GM23338 (cell line): Measurements from ENCODE around the gene MYO3B. TPM values are rescaled to one million over a fixed set of nuclear protein-coding genes. Genes with fewer than 3 reads are reported as not detected.

ENCODE experiments used
- CREB1 ChIP-seq: fragments of 250-450 bp; sonication (Bioruptor Pico); IDR thresholded peaks from 2 replicates; pipeline ENCODE4 v1.5.0; 2020; ENCODE audit warnings: low read depth, mild to moderate bottlenecking, moderate library complexity
- ETS1 ChIP-seq: IDR thresholded peaks from 2 replicates; pipeline ENCODE4 v1.6.1; 2016; ENCODE audit warnings: antibody characterized with exemption
- EZH2phosphoT487 ChIP-seq: fragments of 200-600 bp; sonication (generic); IDR thresholded peaks from one replicate; pipeline ENCODE4 v1.8.1; 2018; ENCODE audit warnings: antibody characterized with exemption; ENCODE audit not compliant: unreplicated experiment
- NANOG ChIP-seq: IDR thresholded peaks from 2 replicates; pipeline ENCODE4 v1.6.1; 2016; ENCODE audit warnings: antibody characterized with exemption, borderline replicate concordance
- POLR2AphosphoS5 ChIP-seq: IDR thresholded peaks from 2 replicates; pipeline ENCODE4 v1.6.1; 2016; ENCODE audit warnings: antibody characterized with exemption, low read depth
- ZNF114 ChIP-seq: fragments of 250-450 bp; sonication (Bioruptor Pico); IDR thresholded peaks from 2 replicates; pipeline ENCODE4 v1.5.0; 2020; ENCODE audit warnings: mild to moderate bottlenecking, moderate library complexity
- polyA plus RNA-seq: library from polyadenylated mRNA; unstranded; fragments of >200 nt; fragmentation: Nextera tagmentation; extraction: Ambion mirVana; gene quantifications from 2 replicates; pipeline ENCODE4 v1.2.1, GENCODE V29; 2016
- total RNA-seq: library from RNA; depleted of rRNA; stranded (reverse); fragments of >200 nt; shearing (Covaris generic); gene quantifications from 2 replicates; pipeline ENCODE4 v1.2.3, GENCODE V29; 2014
- TF ChIP-seq, protein P1 (sequence below): IDR thresholded peaks from one replicate; pipeline ENCODE4 v1.6.1; 2018; ENCODE audit warnings: antibody characterized with exemption; ENCODE audit not compliant: unreplicated experiment
- TF ChIP-seq, protein P2 (sequence below): fragments of 250-450 bp; sonication (Bioruptor Pico); IDR thresholded peaks from 2 replicates; pipeline ENCODE4 v1.5.0; 2020; ENCODE audit warnings: mild to moderate bottlenecking, moderate library complexity

The MYO3B gene
- total and polyA plus RNA-seq, 2 experiments from 2014 or later = 0.42 TPM; not detected in 1

- TF ChIP-seq, protein P1, sequence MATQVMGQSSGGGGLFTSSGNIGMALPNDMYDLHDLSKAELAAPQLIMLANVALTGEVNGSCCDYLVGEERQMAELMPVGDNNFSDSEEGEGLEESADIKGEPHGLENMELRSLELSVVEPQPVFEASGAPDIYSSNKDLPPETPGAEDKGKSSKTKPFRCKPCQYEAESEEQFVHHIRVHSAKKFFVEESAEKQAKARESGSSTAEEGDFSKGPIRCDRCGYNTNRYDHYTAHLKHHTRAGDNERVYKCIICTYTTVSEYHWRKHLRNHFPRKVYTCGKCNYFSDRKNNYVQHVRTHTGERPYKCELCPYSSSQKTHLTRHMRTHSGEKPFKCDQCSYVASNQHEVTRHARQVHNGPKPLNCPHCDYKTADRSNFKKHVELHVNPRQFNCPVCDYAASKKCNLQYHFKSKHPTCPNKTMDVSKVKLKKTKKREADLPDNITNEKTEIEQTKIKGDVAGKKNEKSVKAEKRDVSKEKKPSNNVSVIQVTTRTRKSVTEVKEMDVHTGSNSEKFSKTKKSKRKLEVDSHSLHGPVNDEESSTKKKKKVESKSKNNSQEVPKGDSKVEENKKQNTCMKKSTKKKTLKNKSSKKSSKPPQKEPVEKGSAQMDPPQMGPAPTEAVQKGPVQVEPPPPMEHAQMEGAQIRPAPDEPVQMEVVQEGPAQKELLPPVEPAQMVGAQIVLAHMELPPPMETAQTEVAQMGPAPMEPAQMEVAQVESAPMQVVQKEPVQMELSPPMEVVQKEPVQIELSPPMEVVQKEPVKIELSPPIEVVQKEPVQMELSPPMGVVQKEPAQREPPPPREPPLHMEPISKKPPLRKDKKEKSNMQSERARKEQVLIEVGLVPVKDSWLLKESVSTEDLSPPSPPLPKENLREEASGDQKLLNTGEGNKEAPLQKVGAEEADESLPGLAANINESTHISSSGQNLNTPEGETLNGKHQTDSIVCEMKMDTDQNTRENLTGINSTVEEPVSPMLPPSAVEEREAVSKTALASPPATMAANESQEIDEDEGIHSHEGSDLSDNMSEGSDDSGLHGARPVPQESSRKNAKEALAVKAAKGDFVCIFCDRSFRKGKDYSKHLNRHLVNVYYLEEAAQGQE = no peak
- TF ChIP-seq EZH2phosphoT487 (no peak), CREB1 (CRISPR knock-in tag) (no peak), ETS1 (no peak), POLR2AphosphoS5 (no peak), NANOG (no peak), ZNF114 (CRISPR knock-in tag) (no peak)
- TF ChIP-seq, protein P2, sequence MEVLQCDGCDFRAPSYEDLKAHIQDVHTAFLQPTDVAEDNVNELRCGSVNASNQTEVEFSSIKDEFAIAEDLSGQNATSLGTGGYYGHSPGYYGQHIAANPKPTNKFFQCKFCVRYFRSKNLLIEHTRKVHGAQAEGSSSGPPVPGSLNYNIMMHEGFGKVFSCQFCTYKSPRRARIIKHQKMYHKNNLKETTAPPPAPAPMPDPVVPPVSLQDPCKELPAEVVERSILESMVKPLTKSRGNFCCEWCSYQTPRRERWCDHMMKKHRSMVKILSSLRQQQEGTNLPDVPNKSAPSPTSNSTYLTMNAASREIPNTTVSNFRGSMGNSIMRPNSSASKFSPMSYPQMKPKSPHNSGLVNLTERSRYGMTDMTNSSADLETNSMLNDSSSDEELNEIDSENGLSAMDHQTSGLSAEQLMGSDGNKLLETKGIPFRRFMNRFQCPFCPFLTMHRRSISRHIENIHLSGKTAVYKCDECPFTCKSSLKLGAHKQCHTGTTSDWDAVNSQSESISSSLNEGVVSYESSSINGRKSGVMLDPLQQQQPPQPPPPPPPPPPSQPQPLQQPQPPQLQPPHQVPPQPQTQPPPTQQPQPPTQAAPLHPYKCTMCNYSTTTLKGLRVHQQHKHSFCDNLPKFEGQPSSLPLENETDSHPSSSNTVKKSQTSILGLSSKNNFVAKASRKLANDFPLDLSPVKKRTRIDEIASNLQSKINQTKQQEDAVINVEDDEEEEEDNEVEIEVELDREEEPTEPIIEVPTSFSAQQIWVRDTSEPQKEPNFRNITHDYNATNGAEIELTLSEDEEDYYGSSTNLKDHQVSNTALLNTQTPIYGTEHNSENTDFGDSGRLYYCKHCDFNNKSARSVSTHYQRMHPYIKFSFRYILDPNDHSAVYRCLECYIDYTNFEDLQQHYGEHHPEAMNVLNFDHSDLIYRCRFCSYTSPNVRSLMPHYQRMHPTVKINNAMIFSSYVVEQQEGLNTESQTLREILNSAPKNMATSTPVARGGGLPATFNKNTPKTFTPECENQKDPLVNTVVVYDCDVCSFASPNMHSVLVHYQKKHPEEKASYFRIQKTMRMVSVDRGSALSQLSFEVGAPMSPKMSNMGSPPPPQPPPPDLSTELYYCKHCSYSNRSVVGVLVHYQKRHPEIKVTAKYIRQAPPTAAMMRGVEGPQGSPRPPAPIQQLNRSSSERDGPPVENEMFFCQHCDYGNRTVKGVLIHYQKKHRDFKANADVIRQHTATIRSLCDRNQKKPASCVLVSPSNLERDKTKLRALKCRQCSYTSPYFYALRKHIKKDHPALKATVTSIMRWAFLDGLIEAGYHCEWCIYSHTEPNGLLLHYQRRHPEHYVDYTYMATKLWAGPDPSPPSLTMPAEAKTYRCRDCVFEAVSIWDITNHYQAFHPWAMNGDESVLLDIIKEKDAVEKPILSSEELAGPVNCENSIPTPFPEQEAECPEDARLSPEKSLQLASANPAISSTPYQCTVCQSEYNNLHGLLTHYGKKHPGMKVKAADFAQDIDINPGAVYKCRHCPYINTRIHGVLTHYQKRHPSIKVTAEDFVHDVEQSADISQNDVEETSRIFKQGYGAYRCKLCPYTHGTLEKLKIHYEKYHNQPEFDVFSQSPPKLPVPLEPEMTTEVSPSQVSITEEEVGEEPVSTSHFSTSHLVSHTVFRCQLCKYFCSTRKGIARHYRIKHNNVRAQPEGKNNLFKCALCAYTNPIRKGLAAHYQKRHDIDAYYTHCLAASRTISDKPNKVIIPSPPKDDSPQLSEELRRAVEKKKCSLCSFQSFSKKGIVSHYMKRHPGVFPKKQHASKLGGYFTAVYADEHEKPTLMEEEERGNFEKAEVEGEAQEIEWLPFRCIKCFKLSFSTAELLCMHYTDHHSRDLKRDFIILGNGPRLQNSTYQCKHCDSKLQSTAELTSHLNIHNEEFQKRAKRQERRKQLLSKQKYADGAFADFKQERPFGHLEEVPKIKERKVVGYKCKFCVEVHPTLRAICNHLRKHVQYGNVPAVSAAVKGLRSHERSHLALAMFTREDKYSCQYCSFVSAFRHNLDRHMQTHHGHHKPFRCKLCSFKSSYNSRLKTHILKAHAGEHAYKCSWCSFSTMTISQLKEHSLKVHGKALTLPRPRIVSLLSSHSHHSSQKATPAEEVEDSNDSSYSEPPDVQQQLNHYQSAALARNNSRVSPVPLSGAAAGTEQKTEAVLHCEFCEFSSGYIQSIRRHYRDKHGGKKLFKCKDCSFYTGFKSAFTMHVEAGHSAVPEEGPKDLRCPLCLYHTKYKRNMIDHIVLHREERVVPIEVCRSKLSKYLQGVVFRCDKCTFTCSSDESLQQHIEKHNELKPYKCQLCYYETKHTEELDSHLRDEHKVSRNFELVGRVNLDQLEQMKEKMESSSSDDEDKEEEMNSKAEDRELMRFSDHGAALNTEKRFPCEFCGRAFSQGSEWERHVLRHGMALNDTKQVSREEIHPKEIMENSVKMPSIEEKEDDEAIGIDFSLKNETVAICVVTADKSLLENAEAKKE (CRISPR knock-in tag) = no peak
These were observed 223.2 kb downstream of the MYO3B start (continued) for GRCh38 chr2:170401187-170401586.
